Ramos (cell line): ENCODE results near the gene POF1B.
"Not testable (repeated sequence)": the region's sequence is repeated elsewhere in the genome, so short reads cannot be mapped to it uniquely, and the experiment has no call there.

Source experiments
- in situ Hi-C: fragments of 300-500 bp; cut with MboI; formaldehyde crosslinking; loops from one replicate; pipeline ENCODE4 v1.14.3; 2022; ENCODE audit warnings: low sequenced_read_pairs; ENCODE audit not compliant: unreplicated experiment

The POF1B gene

DNA sequence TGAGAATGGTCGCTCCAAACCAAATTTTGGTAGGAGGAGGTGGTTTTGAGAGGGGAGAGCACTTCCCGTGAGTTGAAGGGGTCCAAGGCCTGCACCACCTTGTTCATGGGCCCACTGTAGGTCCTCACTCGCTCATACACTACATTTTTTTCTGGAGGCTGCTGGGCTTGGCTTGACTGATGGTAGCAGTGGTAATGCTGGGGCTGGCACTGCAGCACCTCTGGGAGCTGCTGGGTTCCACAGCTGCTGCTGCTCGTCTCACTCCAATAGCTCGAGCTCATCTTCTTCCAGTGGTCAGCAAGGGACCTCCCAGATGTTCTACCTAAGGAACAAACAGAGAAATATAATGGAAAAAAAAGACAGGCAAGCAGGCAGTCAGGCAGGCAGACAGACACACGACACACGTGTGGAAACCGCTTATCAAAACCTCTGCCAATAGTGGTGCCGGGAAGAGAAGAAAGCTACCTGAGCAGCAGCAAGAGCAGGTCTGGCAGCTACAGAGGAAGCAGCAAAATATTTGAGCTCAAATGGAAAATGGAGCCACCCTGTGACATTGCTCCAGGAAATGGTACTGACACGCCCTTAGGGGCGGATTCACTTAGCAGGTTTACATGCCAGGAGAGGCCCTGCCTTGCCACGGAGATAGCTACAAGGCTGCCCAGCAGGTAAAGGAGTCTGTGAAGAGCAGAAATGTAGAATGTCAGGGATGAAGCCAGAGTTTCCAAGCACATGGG, at the start of gene POF1B:
Gene POF1B (minus strand): TSS at position 492 of the 734 bp plus-strand sequence. CDS start 211 bp downstream, at position 281.
- in situ Hi-C loops: no loop called here

DNA sequence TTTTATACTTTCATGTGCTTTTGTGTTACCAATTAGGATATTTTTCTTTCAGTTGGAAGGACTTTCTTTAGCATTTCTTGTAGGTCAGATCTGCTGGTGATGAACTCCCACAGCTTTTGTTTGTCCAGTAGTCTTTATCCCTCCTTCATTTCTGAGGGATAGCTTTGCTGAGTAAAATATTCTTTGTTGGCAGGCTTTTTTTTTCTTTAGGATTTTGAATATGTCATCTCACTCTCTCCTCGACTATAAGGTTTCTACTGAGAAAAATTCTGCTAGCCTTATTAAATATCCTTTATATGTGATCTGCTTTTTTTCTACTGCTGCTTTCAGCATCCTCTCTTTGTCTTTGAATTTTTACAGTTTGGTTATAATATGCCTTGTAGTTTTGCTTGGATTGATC, 49.6 kb upstream of the POF1B start:
- in situ Hi-C loops: no loop called here

DNA sequence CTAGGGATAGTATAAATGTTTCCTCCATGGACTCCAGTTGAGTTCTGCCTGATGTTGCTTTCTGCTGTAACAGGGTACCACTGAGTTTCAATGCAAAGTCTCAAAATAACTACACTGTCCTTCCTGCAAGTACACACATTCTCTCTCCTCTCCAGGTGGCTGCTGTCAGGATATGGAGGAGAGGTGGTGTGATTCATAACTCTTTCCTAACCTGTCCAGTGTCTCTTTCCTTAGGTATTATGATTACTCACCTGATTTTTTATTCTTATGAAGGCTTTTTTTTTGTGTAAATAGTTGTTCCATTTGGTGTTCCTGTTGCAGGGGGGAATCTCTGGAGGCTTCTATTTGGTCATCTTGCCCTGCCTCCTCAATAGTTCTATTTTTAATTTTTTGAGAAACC, 39.8 kb upstream of the POF1B start:
- in situ Hi-C loops: no loop called here

DNA sequence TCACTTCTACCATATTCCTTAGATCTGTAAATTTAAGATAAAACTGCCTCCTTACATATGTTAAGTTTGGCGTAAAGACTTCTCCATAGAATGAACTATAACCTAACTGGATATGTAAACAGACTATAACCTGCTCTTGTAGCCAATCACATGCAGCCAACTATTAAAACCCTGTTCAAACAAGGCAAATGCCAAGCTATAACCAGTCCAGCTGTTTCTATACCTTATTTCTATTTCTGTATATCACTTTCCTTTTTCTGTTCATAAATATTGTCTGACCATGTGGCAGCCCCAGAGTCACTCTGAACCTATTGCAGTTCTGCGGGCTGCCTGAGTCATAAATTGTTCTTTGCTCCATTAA, 12.4 kb upstream of the POF1B start:
- in situ Hi-C loops: no loop called here

DNA sequence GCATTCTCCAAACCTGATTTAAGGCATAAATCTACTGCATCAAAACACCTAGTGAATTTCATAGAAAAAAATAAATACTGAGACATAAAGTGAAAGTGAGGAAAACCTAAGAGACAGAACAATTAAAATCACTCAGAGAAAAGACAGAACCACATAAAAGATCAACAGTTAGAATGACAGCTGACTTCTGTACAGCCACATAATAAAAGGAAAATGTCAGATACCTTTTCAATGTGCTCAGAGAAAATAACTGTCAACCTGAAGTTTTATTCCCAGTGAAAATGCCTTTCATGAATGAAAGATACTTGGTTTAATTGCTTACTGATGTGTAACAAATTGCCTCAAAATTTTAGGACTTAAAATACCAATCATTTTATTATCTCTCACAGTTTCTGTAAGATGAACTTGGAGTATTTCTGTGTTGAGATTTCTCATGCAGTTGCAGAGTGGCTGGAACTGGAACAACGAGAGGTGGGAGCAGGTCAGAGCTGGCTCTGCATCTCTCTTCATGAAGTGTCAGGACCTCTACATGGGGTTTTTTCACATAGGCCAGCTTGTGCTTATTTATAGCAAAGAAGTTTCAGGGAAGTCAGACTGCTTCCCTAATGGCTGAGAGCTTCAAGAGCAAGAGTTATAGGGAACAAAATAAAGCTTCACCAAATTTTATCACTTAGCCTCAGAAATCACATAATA, 11.9 kb upstream of the POF1B start:
- in situ Hi-C loops: no loop called here

DNA sequence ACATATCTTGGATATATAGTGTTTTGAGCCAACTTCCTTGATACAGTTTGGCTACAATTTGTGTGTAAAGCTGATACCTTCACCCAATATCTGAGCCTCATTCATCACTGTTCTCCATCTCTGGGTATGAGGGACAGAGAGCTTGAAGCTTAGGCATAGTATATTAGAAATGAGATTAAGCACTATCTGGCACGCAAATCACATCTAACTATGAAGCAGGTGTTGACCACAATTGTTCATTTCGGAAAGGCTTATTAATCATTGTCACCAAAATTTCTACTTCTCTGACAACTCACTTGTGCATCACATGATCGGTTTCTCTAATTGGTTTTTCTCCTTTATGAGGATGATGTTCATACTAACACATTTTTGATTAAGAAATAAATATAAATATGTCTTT, 2.1 kb upstream of the POF1B start:
- in situ Hi-C loops: no loop called here

- in situ Hi-C loops: no loop called here
Measured at GRCh38 chrX:85378461-85378860, 1.0 kb downstream of the POF1B start.

- in situ Hi-C loops: no loop called here
Measured at GRCh38 chrX:85375333-85375738, 4.1 kb downstream of the POF1B start.

DNA sequence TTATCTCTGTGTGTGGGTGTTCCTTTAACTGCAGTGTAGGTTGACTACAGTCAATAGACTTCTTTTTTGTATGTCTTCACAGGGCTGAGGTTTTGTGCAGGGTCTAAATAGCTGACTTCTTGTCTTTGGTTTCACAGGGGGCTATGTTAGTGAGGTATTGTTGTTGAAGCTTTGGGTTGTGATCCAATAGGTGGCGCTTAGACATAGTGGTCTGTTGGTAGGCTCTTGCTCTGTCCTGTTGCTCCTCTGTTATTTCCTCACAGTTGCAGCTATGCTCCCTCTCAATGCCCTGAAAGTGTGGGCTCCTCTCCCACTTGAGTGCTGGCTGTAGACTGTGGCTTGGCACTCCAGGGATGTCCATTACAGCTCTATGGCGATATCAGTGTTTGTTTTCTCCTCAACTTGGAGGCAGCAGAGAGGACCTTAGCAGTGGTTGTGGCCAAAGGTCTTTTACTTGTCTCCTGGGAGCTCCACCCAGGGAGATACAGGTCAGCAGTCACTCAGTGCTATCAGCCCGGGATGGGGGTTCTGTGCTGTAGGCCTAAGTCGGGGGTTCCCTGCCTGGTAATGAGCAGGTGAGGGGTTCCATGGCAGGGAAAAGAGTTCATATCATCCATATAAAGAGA, 14.0 kb downstream of the POF1B start:
- in situ Hi-C loops: no loop called here

DNA sequence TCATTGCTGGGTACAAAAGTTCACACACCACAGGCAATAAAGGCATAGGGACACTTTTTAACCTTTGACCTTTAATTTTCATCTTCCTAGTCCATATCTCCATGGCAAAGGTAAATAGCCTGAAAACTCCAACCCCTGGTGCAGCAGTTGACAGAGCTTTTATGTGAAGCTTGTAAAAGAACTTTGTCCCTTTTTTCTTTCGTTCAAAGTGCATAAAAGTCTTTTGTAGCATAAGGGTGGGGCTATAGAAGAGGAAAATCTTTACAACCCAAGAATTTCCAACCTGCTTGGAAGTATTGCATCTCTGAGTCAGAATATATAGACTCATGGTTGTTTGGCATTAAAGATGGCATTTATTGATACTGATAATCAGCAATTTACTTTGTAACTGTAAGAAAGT, 20.4 kb downstream of the POF1B start:
- in situ Hi-C loops: no loop called here

GRCh38 chrX:85345523-85345922, 33.9 kb downstream of the POF1B start:
- in situ Hi-C loops: no loop called here

- in situ Hi-C loops: no loop called here
Measured at GRCh38 chrX:85327060-85327333, 52.5 kb downstream of the POF1B start.

DNA sequence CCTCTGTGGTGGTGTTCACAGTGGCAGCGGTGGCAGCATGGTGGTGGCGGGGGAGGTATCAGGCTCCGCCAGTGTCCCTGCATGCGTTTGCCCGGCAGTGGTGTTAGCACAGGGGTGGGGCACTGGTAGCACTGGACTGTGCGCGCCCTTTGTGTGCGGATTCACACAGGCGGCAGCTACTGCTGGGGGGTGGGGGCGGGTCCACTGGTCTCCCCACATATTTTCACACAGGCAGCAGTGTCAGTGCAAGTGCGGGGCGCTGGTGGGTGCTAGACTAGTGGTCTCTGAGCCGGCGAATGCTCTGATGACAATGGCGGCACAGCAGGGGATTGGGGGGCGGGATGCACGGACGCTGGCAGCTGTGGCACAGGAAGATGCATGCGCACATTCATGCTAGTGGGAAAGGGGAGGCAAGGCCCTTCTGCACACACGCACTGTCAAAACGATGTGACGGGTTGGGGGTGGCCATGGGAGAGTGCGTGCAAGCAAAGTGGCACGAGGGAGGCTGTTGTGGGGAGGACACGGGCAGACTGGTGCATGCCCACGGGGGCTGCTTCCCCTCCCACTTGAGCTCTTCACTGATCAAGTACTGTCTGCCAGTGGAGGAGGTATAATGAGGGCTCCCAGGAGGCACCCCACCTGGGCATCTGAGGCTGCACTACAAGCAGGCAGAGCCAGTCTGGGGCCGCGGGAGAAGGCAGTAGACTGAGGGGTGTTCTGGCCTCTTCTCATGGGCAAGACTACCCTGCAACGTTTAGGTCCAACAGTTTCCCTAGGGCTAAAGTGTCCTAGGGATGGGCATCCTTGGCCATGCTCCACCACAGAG, 53.0 kb downstream of the POF1B start:
- in situ Hi-C loops: no loop called here

DNA sequence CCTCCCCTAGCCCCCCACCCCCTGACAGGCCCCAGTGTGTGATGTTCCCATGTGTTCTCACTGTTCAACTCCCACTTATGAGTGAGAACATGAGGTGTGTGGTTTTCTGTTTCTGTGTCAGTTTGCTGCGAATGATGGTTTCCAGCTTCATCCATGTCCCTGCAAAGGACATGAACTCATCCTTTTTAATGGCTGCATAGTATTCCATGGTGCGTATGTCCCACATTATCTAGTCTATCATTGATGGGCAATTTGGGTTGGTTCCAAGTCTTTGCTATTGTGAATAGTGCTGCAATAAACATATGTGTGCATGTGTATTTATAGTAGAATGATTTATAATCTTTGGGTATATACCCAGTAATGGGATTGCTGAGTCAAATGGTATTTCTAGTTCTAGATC, 68.1 kb downstream of the POF1B start:
- in situ Hi-C loops: not testable (repeated sequence)

DNA sequence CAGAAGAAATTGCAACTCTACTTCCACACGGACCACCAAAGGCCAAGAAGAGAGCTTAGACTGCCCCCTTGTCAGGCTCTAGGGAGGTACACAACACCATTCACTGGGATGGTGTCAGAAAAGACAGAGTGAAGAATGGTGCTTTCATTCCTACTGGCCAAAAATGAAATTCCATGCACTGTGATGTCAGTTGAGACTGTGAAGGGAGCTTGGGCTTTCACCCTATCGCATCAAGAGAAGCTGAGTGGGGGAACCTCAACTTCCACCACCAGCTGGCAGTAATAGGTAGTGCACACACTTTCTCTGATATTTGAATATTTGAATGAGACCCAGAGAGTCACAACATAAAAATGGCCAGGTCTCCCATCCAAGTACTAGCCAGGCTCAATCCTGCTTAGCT, 69.7 kb downstream of the POF1B start:
- in situ Hi-C loops: no loop called here

DNA sequence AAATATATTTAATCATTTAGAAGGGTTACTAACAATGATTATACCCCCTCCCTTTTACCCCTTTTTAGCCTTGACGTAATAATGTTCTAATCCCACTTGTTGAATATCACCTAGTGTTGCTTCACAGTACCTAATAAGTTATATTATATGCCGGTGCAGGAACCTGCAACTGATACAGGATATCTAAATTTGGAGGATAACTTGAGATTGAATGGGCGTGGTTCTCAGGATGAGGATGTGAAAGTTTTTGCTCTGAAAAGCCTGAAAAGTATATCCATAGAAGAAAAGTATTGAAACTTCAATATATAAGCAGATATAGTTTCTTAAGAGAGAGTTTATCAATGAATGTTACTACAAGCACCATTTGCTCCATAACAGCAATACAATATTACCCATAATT, 75.9 kb downstream of the POF1B start:
- in situ Hi-C loops: no loop called here

GRCh38 chrX:85288992-85289723, 90.3 kb downstream of the POF1B start:
- in situ Hi-C loops: no loop called here

- in situ Hi-C loops: not testable (repeated sequence)
Measured at GRCh38 chrX:85285286-85285685, 94.2 kb downstream of the POF1B start.

GRCh38 chrX:85244450-85245211, 134.8 kb downstream of the POF1B start:
- in situ Hi-C loops: no loop called here
